HEK293T (cell line): ENCODE data around the gene GJA1.

Experiments used
- CTCF ChIA-PET: fragments of 350-600 bp; formaldehyde crosslinking; extraction: SDS; loops from one replicate; lab custom pipeline; 2021; ENCODE audit warnings: antibody characterized with exemption, inconsistent platforms; lab: Yijun Ruan, JAX
- POLR2A ChIA-PET: fragments of 350-600 bp; formaldehyde crosslinking; extraction: SDS; loops from one replicate; lab custom pipeline; 2020; ENCODE audit warnings: antibody characterized with exemption, inconsistent platforms; lab: Yijun Ruan, JAX
- DNase-seq: peaks from one replicate; pipeline ENCODE4 v3.0.0; 2012; ENCODE audit warnings: mixed read lengths; ENCODE audit errors: extremely low spot score
- ARNT ChIP-seq: fragments of 450-650 bp; IDR thresholded peaks from 2 replicates; pipeline ENCODE4 v1.6.1; 2017; ENCODE audit warnings: mild to moderate bottlenecking
- BHLHE40 ChIP-seq: fragments of 450-650 bp; IDR thresholded peaks from 2 replicates; pipeline ENCODE4 v1.6.1; 2016; ENCODE audit warnings: mild to moderate bottlenecking, moderate library complexity, borderline replicate concordance
- CTBP1 ChIP-seq: fragments of 450-650 bp; IDR thresholded peaks from 2 replicates; pipeline ENCODE4 v1.6.1; 2016; ENCODE audit warnings: borderline replicate concordance
- ELF4 ChIP-seq: fragments of 450-650 bp; IDR thresholded peaks from 2 replicates; pipeline ENCODE4 v1.6.1; 2017; ENCODE audit warnings: antibody characterized with exemption
- FOXA1 ChIP-seq: fragments of 450-650 bp; IDR thresholded peaks from 2 replicates; pipeline ENCODE4 v1.6.1; 2016; ENCODE audit warnings: mild to moderate bottlenecking
- FOXK2 ChIP-seq: fragments of 450-650 bp; IDR thresholded peaks from 2 replicates; pipeline ENCODE4 v1.6.1; 2016; ENCODE audit warnings: mild to moderate bottlenecking
- FOXM1 ChIP-seq: fragments of 450-650 bp; IDR thresholded peaks from 2 replicates; pipeline ENCODE4 v1.6.1; 2017; ENCODE audit warnings: mild to moderate bottlenecking, borderline replicate concordance
- HDGF ChIP-seq: fragments of 450-650 bp; IDR thresholded peaks from 2 replicates; pipeline ENCODE4 v1.6.1; 2017; ENCODE audit warnings: antibody characterized with exemption, borderline replicate concordance
- L3MBTL2 ChIP-seq: fragments of 450-650 bp; conservative IDR thresholded peaks from 2 replicates; pipeline ENCODE4 v1.6.1; 2016; ENCODE audit warnings: mild to moderate bottlenecking
- LEF1 ChIP-seq: fragments of 450-650 bp; IDR thresholded peaks from 2 replicates; pipeline ENCODE4 v1.6.1; 2017; ENCODE audit warnings: mild to moderate bottlenecking, borderline replicate concordance
- NFRKB ChIP-seq: fragments of 450-650 bp; IDR thresholded peaks from 2 replicates; pipeline ENCODE4 v1.6.1; 2016; ENCODE audit warnings: mild to moderate bottlenecking, moderate library complexity
- PKNOX1 ChIP-seq: fragments of 450-650 bp; IDR thresholded peaks from 2 replicates; pipeline ENCODE4 v1.6.1; 2016
- SP1 ChIP-seq: fragments of 450-650 bp; IDR thresholded peaks from 2 replicates; pipeline ENCODE4 v1.6.1; 2017
- SUZ12 ChIP-seq: fragments of 450-650 bp; IDR thresholded peaks from 2 replicates; pipeline ENCODE4 v1.6.1; 2016; ENCODE audit warnings: mild to moderate bottlenecking
- TARDBP ChIP-seq: fragments of 450-650 bp; IDR thresholded peaks from 2 replicates; pipeline ENCODE4 v1.6.1; 2016
- ZNF384 ChIP-seq: fragments of 450-650 bp; IDR thresholded peaks from 2 replicates; pipeline ENCODE4 v1.6.1; 2016

The GJA1 gene

GRCh38 chr6:121398127-121398526 lies 37.3 kb upstream of the GJA1 start:
- TF ChIP-seq ELF4: no peak
- no peak for TF ChIP-seq BHLHE40
- TF ChIP-seq HDGF: no peak
- no peak for TF ChIP-seq ARNT
- no peak for TF ChIP-seq ZNF384
- TF ChIP-seq FOXA1: no peak
- TF ChIP-seq FOXK2: no peak
- no peak for TF ChIP-seq SUZ12
- no peak for TF ChIP-seq L3MBTL2
- no peak for TF ChIP-seq FOXM1
- TF ChIP-seq TARDBP: no peak
- no peak for TF ChIP-seq LEF1
- TF ChIP-seq CTBP1: no peak
- POLR2A ChIA-PET: interaction anchor here (1.2 kb wide), 1 partner anchor 63 kb away, joined by 5 read pairs; the partner anchor contains the start of gene TBC1D32
- no peak for DNase-seq
- CTCF ChIA-PET: no interaction called here

GRCh38 chr6:121399966-121400365 lies 35.5 kb upstream of the GJA1 start:
- POLR2A ChIA-PET: interaction anchor here (1.7 kb wide), 1 partner anchor 65 kb away, joined by 6 read pairs; the partner anchor contains the start of gene TBC1D32
- no peak for DNase-seq

GRCh38 chr6:121403964-121404363 lies 31.5 kb upstream of the GJA1 start:
- CTCF ChIA-PET: no interaction called here
- POLR2A ChIA-PET: no interaction called here
- no peak for TF ChIP-seq FOXA1
- TF ChIP-seq PKNOX1: peak; percentile 59
- no peak for DNase-seq

More at GRCh38 chr6:121399966-121400365, 35.5 kb upstream of the GJA1 start:
- CTCF ChIA-PET: interaction anchor here (1.4 kb wide), 1 partner anchor 80 kb away, joined by 5 read pairs; no protein-coding TSS in a partner anchor
- TF ChIP-seq SP1 (no peak), FOXK2 (no peak), HDGF (no peak), FOXM1 (no peak), SUZ12 (no peak), ZNF384 (no peak), ELF4 (no peak), BHLHE40 (no peak), ARNT (no peak), PKNOX1 (no peak), LEF1 (no peak), L3MBTL2 (no peak), TARDBP (no peak), FOXA1 (no peak)

GRCh38 chr6:121405306-121405705 lies 30.1 kb upstream of the GJA1 start:
- TF ChIP-seq ARNT (no peak), NFRKB (no peak), BHLHE40 (no peak), TARDBP (no peak), PKNOX1 (no peak), ELF4 (no peak), L3MBTL2 (no peak)
- DNase-seq: no peak
- POLR2A ChIA-PET: interaction anchor here (0.8 to 1.1 kb wide), 2 partner anchors 71 kb away, joined by 3 to 6 read pairs; partner anchors contain the start of gene TBC1D32
- CTCF ChIA-PET: interaction anchor here (0.7 kb wide), 1 partner anchor 93 kb away, joined by 3 read pairs; no protein-coding TSS in a partner anchor

- DNase-seq: no peak
- TF ChIP-seq BHLHE40: no peak
- ChIA-PET CTCF (no interaction called here), POLR2A (no interaction called here)
Measured at GRCh38 chr6:121408321-121408720, 27.1 kb upstream of the GJA1 start.

- no peak for DNase-seq
- ChIA-PET CTCF (interaction anchor here (0.7 kb wide), 1 partner anchor 737 kb away, joined by 4 read pairs; no protein-coding TSS in a partner anchor), POLR2A (interaction anchor here (1.0 kb wide), 1 partner anchor 79 kb away, joined by 3 read pairs; the partner anchor contains the start of gene TBC1D32)
- TF ChIP-seq CTBP1 (no peak), PKNOX1 (peak; percentile 90), ARNT (peak; percentile 81), FOXM1 (no peak), BHLHE40 (no peak)
Measured at GRCh38 chr6:121413879-121414278, 21.6 kb upstream of the GJA1 start.

- DNase-seq: no peak
- ChIA-PET CTCF (no interaction called here), POLR2A (no interaction called here)
- TF ChIP-seq SP1 (no peak), HDGF (no peak), L3MBTL2 (no peak), CTBP1 (no peak), BHLHE40 (no peak), TARDBP (no peak), FOXA1 (no peak), NFRKB (no peak), SUZ12 (no peak), FOXM1 (no peak), LEF1 (no peak), PKNOX1 (no peak), ZNF384 (no peak), FOXK2 (no peak), ARNT (no peak), ELF4 (no peak)
Measured at GRCh38 chr6:121418346-121418745, 17.1 kb upstream of the GJA1 start.
